Breast epithelium (tissue), 4 donors: Measurements from ENCODE around the gene EMILIN3. TPM values are rescaled to one million over a fixed set of nuclear protein-coding genes. Genes with fewer than 3 reads are reported as not detected.
A peak's percentile ranks its signal among the peaks of the same experiment; 100 is the strongest.

Experiments
- DNase-seq, 2 donors: peaks; one replicate each; pipeline ENCODE4 v3.0.0-alpha.2; 2019; ENCODE audit warnings: low spot score in 2 of 2
- H3K27ac ChIP-seq, 2 donors: fragments of 200-600 bp; sonication (generic) in 1 of 2; one replicate each; pipeline ENCODE4 v1.5.1; 2016 to 2019; ENCODE audit warnings: mild to moderate bottlenecking in 1 of 2
- H3K27me3 ChIP-seq, 2 donors: fragments of 200-600 bp; sonication (generic) in 1 of 2; one replicate each; pipeline versions ENCODE4 v1.5.1 to v1.6.0; 2017 to 2019; ENCODE audit warnings: control low read depth in 1 of 2, mild to moderate bottlenecking in 1 of 2
- H3K36me3 ChIP-seq: fragments of 200-600 bp; one replicate; pipeline ENCODE4 v1.5.1; 2019
- H3K4me1 ChIP-seq, 2 donors: fragments of 200-600 bp; sonication (generic); one replicate each; pipeline ENCODE4 v1.5.1; 2016 to 2019; ENCODE audit warnings: control low read depth in 1 of 2
- H3K4me3 ChIP-seq, 3 donors: fragments of 200-600 bp; sonication (generic); 1 replicate in 2 of 3; 2 replicates in 1 of 3; pipeline ENCODE4 v1.5.1; 2016 to 2019; ENCODE audit warnings: mild to moderate bottlenecking in 3 of 3, moderate library complexity in 2 of 3
- H3K9me3 ChIP-seq, 2 donors: fragments of 200-600 bp; sonication (generic) in 1 of 2; one replicate each; pipeline ENCODE4 v1.5.1; 2016 to 2019; ENCODE audit warnings: control low read depth in 1 of 2
- POLR2A ChIP-seq: fragments of 450-650 bp; IDR thresholded peaks from one replicate; pipeline ENCODE4 v1.6.1; 2016; ENCODE audit warnings: antibody characterized with exemption, mild to moderate bottlenecking, moderate library complexity
- POLR2AphosphoS5 ChIP-seq, 3 donors: sonication (generic); formaldehyde crosslinking; IDR thresholded peaks; one replicate each; pipeline ENCODE4 v1.6.1; 2017; ENCODE audit warnings: antibody characterized with exemption in 3 of 3
- intact Hi-C: fragments of 100-400 bp; cut with DNase I; formaldehyde crosslinking; loops from one replicate; pipeline ENCODE4 v1.15.1; 2023; ENCODE audit warnings: low total_unique reads
- total RNA-seq, 3 donors: library from RNA; depleted of rRNA; stranded (reverse); fragments of >200 nt; gene quantifications; one replicate each; pipeline ENCODE4 v1.1.0, GENCODE V29; 2016
- TF ChIP-seq, protein P1 (sequence below), 3 donors: fragments of 450-650 bp; IDR thresholded peaks; one replicate each; pipeline ENCODE4 v1.5.1; 2016 to 2017; ENCODE audit warnings: antibody characterized with exemption in 3 of 3, mild to moderate bottlenecking in 3 of 3, moderate library complexity in 3 of 3

The EMILIN3 gene
- total RNA-seq, 3 donors from 2014 or later: 0.32 to 7.5 (median 1.3) TPM

- intact Hi-C loops: no loop called here
- Histone ChIP-seq H3K27me3 (no peaks in the 10 kb centered on the region), H3K27ac (peak overlapping the region in 1 of 2 donors; percentile 88), H3K36me3 (no peaks in the 10 kb centered on the region), H3K9me3 (no peaks in the 10 kb centered on the region), H3K4me1 (peaks cover 3 to 17% of the 10 kb centered on the region in 2 donors), H3K4me3 (no peak overlapping the region)
- TF ChIP-seq, protein P1, sequence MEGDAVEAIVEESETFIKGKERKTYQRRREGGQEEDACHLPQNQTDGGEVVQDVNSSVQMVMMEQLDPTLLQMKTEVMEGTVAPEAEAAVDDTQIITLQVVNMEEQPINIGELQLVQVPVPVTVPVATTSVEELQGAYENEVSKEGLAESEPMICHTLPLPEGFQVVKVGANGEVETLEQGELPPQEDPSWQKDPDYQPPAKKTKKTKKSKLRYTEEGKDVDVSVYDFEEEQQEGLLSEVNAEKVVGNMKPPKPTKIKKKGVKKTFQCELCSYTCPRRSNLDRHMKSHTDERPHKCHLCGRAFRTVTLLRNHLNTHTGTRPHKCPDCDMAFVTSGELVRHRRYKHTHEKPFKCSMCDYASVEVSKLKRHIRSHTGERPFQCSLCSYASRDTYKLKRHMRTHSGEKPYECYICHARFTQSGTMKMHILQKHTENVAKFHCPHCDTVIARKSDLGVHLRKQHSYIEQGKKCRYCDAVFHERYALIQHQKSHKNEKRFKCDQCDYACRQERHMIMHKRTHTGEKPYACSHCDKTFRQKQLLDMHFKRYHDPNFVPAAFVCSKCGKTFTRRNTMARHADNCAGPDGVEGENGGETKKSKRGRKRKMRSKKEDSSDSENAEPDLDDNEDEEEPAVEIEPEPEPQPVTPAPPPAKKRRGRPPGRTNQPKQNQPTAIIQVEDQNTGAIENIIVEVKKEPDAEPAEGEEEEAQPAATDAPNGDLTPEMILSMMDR (IDR thresholded peaks at IDR 0.05): no peak
- TF ChIP-seq POLR2AphosphoS5 (IDR thresholded peaks at IDR 0.05): no peak
- TF ChIP-seq POLR2A: no peak
- no peak for DNase-seq
Observed at GRCh38 chr20:41330343-41330720, 36.3 kb downstream of the EMILIN3 start.

DNA sequence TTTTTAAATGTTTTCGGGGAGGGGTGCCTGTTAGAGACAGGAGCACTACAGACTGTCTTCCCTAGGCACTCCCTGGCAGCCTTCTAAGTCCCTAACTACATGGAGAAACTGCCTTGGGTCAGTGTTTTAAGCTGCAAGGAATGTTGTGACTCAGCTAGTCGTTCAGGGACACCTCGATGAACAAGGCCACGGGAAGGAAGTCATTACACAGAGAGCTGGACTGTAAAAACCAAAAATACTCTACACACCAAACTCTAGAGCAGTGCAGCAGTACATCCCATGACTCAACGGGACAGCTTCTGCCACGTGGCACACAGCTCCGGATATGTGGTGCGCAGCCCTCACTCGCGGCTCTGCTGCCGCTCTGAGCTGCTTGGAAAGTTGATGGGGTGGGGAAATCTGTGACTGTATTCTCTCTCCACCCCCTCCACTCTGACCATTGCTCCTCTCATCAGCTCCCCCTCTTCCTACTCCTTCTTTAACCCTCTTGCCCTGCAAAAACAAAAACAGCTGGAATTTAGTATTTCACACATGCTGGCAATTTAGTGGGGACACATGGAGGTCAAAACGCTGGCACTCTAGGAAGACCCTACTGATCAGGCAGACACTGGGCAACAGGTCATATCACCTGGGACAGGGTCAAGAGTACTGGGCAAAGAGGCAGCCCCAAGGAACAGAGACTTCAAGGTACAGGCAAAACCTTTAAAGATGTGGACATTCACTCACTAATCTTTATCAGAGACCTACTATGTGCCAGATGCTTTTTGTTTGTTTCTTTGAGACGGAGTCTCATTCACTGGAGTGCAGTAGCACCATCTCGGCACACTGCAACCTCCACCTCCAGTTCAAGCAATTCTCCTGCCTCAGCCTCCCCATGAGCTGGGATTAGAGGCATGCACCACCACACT, 36.9 kb downstream of the EMILIN3 start:
- intact Hi-C loops: no loop called here
- Histone ChIP-seq H3K4me3 (no peak overlapping the region), H3K27me3 (no peaks in the 10 kb centered on the region), H3K4me1 (peaks cover 0 to 10% of the 10 kb centered on the region in 2 donors), H3K36me3 (no peaks in the 10 kb centered on the region), H3K9me3 (no peaks in the 10 kb centered on the region), H3K27ac (peak overlapping the region; percentile 73 to 88)
- peak in 1 of 2 donors; percentile 64 for DNase-seq
- peak; percentile 66 to 85 (median 78) for TF ChIP-seq POLR2AphosphoS5 (IDR thresholded peaks at IDR 0.05)
- TF ChIP-seq, protein P1 (IDR thresholded peaks at IDR 0.05): no peak

GRCh38 chr20:41327178-41327577, 39.4 kb downstream of the EMILIN3 start:
- Histone ChIP-seq H3K4me3 (no peak overlapping the region), H3K27ac (no peak overlapping the region), H3K27me3 (no peaks in the 10 kb centered on the region), H3K4me1 (peaks cover 0 to 5% of the 10 kb centered on the region in 2 donors), H3K9me3 (no peaks in the 10 kb centered on the region), H3K36me3 (no peaks in the 10 kb centered on the region)
- intact Hi-C loops: no loop called here
- TF ChIP-seq, protein P1 (IDR thresholded peaks at IDR 0.05): no peak
- no peak for TF ChIP-seq POLR2AphosphoS5 (IDR thresholded peaks at IDR 0.05)
- TF ChIP-seq POLR2A: no peak
- DNase-seq: no peak

DNA sequence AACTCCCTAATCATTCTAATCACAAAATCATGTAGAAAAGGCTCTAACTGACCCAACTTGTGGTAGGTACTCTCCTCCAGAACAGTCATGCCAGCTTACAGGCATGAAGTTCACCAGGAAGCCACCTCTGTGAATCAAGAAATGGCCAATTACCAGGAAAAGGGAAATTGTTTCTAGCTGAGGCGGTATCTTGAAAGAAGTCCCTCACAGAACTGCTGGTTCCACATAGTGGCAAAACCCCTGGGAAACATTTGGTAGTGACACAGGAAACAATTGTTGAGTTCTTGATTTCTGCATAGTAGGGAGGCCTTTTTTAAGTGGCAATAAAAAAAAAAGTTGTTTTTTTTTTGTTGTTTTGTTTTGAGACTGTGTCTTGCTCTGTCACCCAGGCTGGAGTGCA, 45.6 kb downstream of the EMILIN3 start:
- Histone ChIP-seq H3K27ac (peak overlapping the region in 1 of 2 donors; percentile 27), H3K4me3 (no peak overlapping the region), H3K4me1 (no peaks in the 10 kb centered on the region), H3K9me3 (no peaks in the 10 kb centered on the region), H3K36me3 (no peaks in the 10 kb centered on the region), H3K27me3 (no peaks in the 10 kb centered on the region)
- no peak for DNase-seq
- intact Hi-C loops: no loop called here
- TF ChIP-seq POLR2AphosphoS5 (IDR thresholded peaks at IDR 0.05) (no peak), POLR2A (no peak)
- TF ChIP-seq, protein P1 (IDR thresholded peaks at IDR 0.05): no peak

DNA sequence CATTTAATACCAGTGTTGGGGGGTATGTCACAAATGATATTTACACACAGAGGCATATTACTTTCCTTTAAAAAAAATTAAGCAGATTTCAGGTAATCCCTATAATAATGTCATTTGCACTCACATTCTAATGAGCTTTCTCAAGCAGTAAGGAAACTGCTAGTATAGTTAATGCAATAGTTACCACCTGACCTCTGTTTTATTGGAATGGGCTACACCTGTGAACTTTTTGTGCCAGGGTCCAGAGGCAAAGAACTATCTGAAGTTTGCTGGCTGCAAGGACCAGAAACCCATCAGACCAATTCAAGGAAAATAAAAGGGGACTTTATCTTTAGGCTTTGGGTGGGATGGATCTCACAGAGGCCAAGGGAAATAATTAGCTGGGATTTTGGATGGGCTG, 46.2 kb downstream of the EMILIN3 start:
- no peaks in the 10 kb centered on the region for H3K4me1 ChIP-seq
- H3K9me3 ChIP-seq: no peaks in the 10 kb centered on the region
- intact Hi-C loops: no loop called here
- peak overlapping the region in 1 of 2 donors; percentile 27 for H3K27ac ChIP-seq
- H3K4me3 ChIP-seq: no peak overlapping the region
- DNase-seq: no peak
- TF ChIP-seq POLR2A (no peak), POLR2AphosphoS5 (IDR thresholded peaks at IDR 0.05) (no peak)
- TF ChIP-seq, protein P1 (IDR thresholded peaks at IDR 0.05): no peak
- no peaks in the 10 kb centered on the region for H3K36me3 ChIP-seq
- no peaks in the 10 kb centered on the region for H3K27me3 ChIP-seq
